ENCODE data around the gene NDUFB7.

The NDUFB7 gene

GRCh38 chr19:14536926-14537692 lies 34.8 kb downstream of the NDUFB7 start:
- TF ChIP-seq CTCF (IDR thresholded peaks at IDR 0.05; ENCODE audit: low read depth, low read length), result no peak
- DNase-seq (ENCODE audit: extremely low read depth, low read depth), result no peak

GRCh38 chr19:14533450-14533849 lies 38.4 kb downstream of the NDUFB7 start:
- TF ChIP-seq CTCF (IDR thresholded peaks at IDR 0.05; ENCODE audit: low read depth, low read length), result no peak
- DNase-seq (ENCODE audit: extremely low read depth, low read depth), result no peak

GRCh38 chr19:14530506-14530905 lies 41.4 kb downstream of the NDUFB7 start:
- TF ChIP-seq CTCF (IDR thresholded peaks at IDR 0.05; ENCODE audit: low read depth, low read length), result no peak
- no peak for DNase-seq (ENCODE audit: extremely low read depth, low read depth)

- DNase-seq (ENCODE audit: extremely low read depth, low read depth), result no peak
- TF ChIP-seq CTCF (IDR thresholded peaks at IDR 0.05; ENCODE audit: low read depth, low read length), result no peak
Observed at GRCh38 chr19:14530005-14530348, 41.9 kb downstream of the NDUFB7 start.

- DNase-seq (ENCODE audit: extremely low read depth, low read depth), result peak; percentile 100
- TF ChIP-seq CTCF (IDR thresholded peaks at IDR 0.05; ENCODE audit: low read depth, low read length), result no peak
Observed at GRCh38 chr19:14529254-14530004, 42.4 kb downstream of the NDUFB7 start, which contains the start of gene TECR. TSS of gene TECR (plus strand) at chr19:14529594. CDS start at chr19:14529697, 103 bp downstream.

GRCh38 chr19:14528419-14529253 lies 43.2 kb downstream of the NDUFB7 start:
- no peak for DNase-seq (ENCODE audit: extremely low read depth, low read depth)
- no peak for TF ChIP-seq CTCF (IDR thresholded peaks at IDR 0.05; ENCODE audit: low read depth, low read length)
